C1 segment of cervical spinal cord (tissue), 14 donors: Measurements from ENCODE around the gene URB1.

Source experiments
- DNase-seq, 14 donors: peaks; one replicate each; lab custom pipeline; 2025; lab: John Stamatoyannopoulos, UW

Gene URB1

DNA sequence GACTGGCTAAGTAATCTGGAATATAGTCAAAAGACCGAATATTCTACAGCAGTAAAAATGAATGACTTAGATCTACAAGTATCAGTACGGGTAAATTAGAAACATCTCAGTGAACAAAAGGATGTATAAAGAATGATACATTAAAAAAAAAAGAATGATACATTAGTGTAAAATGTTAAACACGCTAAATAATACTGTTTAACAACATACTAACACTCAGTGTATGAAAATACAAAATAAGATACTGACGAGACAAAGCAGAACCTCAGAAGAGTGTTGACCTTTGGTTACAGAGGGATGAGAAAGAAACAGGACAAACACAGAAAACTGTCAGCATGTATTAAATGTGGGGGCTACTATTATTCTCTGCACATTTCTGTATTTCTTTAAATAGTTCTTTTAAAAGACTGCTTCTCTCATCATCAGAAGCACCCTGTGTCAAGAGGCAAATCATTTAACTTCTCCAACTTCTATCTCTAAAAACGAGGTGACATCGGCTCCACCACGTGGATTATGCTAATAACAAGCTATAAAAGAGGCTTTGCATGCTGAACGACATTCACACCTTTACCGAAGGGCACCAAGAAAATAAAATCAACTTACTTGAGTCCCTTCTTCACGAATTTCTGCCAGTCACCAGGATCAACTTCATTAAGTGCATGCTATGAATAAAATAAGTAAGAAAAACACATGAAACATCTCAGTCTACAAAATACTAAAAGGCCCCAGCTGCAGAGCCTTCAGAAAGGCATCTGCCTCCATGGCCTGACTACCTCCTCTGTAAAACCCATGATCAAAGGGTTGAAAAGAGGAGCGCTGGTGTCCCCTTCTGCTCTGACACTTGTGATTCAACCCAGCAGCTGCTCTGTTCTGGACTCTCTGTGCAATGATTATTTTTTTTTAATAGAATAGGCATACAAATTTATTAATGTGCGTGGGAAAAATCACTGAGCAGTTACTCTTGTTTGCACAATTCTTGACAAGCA lies 51.7 kb downstream of the URB1 start:
- DNase-seq: no peak

DNA sequence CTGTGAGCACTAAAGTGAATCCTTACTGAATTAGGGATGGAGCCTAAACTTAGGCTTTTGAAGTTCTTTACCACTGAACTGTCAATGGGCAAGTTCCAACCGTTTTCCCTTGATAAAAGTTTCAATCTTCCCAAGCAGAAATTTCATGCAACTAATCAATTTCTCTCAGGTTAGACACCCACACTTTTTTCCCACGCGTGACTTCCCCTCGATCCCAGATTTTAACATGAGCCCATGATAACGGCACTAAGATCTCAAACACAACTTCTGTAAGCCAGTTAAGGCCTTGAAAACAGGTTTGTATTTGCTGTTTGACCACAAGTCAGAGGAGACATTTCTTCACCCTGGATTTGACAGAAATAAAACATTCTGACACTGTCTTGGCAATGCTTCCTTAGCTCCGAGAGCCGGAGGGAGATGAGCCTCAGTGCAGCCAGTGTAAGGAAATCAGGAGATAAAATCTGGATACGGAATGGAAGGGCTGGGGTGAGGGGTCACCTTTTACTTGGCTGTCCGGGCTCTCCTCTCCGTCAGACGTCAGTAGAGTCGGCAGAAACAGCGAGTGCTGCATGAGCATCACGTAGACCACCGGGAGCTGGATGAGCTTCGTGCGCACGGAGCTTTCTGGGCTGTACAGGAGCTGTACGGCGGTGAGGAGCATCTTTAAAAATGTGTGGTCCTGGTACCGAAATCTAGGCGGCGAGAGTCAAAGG lies 54.4 kb downstream of the URB1 start:
- no peak for DNase-seq

DNA sequence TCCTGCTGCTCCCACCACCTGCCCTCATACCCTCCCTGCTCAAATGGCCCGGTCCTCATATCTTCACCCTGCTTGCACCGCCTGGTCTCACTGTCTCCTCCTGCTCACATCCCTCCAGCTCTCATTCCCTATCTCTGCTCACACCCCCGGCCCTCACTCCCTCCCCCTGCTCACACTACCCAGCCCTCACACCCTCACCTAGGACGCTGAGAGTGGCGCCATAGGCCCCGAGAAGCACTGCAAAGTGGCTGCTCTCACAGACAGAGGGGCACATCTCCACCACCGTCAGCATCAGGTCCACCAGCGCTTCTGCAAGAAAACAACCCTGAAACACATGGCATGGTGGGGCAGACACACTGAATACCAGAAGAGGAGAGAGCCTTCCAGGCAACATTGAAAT lies 55.6 kb downstream of the URB1 start:
- DNase-seq: no peak

DNA sequence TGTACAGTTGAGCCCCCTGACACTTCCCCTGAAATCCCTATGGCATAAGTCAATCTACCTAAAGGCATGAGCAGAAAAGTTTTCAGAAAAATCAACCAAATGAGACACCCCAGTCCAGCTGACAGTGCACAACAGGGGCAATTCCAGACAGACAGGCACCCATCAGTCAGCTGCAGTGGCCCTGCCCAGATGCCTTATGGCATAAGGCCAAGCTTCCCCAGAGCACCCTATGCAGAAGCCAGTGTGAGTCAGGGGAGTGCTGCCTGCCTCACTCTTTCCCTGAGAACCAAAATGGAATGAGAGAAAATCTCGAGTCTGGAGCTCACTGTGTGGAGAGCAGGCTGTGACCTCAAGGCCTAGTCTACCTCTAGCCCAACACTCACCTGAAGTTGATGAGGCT lies 56.1 kb downstream of the URB1 start:
- DNase-seq: peak in 5 of 14 donors; percentile 23 to 56 (median 32)

DNA sequence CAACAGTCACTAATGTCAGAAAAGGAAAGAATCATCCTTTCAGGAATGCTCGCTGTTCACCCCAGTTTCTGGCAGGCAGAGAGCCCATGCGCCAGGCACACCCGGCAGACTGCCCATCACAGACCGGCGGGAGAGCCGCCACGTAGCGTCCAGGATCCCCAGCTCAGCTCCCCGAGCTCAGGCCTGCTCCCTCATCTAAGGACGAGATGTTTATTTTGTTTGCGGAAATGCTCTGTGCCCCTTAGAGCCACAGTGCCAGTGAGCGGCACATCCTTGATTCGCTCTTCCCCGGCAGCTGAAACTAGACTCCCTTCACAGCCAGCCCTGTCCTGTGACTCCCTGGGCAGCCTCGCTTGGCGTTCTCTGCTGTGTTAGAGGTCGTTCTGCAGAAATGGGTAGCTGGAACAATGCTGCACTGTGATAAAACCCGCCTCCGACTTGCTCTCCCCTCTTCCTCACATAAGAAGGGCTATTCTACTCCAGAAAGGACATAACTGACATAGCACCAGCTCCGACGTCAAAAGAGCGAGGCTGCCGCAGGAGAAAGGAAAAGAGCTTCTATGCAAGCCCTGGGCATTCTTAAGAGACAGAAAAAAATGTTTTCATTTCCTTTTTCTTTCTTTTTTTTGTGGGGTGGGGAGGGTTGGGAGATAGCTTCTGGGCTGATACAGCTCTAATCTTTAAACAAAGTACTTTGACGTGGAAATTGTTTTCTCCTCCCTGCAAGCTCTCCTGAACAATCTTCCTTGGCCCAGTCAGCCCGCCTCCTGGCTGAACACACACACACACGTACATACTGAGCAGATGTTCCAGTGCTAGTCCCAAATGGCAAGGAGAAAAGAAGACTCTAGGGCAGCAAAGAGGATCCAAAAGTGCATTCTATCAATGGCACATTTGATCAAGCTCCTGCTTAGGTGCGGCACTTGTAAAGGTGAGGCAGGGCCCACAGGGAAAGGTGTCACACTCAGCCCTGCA lies 56.9 kb downstream of the URB1 start:
- peak in 12 of 14 donors; percentile 47 to 89 (median 79) for DNase-seq

DNA sequence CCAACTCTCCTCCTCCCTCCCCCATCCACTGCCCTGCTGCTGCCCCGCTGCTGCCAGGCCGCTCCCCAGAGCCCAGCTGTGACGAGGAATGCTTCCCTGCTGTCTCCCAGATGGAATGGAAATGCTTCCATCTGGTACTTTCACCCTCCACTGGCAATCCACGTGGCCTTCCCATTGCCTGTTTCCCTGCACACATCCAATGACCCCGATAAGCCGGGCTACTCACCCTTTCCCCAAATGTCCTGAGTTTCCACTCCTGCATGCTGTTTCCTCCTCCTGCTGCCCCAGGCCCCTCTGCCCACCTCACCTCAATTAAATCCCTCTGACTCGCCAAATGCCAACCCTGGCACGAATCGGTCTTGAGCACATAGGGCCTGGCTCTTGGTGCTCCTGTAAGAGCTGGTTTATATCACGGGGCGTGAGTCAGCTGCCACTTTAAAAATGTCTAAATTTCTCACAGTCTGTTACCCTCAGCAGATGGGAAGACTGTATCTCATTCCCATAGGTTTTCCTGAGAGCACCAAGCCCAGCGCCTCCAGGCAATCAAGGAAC lies 57.8 kb downstream of the URB1 start:
- DNase-seq: peak in 12 of 14 donors; percentile 32 to 90 (median 60)

DNA sequence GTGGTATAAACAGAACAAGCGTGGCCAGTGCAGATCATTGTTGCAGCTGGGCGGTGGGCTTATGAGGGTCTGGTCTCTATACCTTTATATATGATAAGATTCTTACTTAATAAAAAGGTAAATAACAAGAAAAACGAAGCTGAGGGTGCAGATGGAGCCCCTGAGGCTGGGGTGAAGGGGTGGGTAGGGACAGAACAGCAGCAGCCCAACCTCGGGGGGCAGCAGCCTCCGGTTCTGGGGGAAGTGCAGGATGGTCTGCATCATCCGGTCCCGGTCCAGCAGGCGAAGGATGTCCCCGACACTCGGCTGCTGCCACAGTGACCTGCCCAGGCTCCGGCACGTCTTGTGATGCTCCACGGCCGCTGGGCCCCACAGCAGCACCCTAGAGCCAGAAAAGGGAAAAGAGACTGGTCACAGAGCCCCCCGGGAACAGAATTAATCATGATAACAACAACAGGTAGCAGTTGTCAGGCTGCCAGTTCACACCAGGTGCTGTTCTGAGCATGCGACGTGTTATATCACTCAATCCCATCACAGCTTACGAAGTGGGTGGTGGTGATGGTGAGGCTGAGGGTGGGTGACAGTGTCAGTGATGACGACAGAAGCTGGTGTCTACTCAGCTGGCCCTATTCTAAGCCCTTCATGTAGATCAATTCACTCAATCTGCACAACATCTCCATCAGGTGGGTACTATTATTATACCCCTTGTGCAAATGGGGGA lies 58.7 kb downstream of the URB1 start:
- no peak for DNase-seq

DNA sequence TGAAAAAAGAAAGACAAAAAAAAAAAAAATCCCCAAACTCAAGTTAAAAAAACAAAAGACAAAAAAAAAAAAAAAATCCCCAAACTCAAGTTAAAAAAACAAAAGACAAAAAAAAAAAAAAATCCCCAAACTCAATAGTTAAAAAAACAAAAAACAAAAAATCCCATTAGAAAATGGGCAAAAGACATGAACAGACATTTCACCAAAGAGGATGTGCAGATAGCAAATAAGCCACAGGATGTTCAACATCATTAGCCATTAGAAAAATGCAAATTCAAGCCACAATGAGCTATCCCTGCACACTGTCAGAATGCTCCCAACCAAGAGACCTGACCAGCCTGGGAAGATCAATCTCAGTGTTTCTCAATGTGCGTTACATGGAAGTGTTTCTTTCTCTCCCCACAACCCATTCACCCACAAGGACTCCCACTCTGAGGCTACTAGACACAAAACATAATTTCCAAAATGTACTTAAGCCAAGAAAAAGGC lies 60.3 kb downstream of the URB1 start:
- no peak for DNase-seq

DNA sequence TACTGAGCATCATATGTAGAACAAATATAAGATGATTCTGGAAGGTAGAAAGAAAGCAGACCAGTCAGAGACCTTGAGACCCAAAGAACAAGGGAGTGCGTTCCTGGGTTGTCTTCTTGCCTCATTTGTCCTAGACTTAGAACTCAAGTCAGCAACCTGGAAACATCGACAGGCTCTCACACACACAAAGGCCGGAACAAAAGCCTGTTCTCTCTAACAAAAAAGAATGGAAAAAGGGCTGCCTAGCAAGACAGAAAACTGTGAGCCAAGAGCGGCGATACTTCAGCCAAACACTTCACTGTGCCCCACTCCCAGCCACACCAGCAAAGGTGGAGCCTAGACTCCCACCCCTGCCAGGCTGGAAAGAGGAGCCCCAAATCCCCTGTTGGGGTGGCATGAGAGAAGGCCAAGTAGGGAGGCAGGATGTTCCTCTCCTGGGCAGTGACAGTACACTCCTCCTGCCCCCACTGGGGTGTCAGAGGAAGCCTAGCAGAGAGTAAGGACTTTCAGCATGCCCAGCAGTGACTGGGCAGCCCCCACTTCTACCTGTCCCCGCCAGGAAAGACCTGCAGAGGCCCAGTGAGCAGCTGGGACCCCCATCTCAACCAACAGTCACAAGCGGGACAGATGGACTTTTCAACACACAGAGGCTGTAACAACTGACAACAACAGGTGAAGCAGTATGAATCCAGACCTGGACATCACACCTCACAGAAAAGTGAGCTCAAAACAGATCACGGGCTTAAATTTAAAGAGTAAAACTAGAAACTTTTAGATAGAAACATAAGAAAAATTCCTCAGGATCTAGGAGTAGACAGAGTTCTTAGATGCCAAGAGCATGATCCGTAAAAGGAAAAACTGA lies 61.1 kb downstream of the URB1 start:
- peak in 7 of 14 donors; percentile 18 to 70 (median 36) for DNase-seq

DNA sequence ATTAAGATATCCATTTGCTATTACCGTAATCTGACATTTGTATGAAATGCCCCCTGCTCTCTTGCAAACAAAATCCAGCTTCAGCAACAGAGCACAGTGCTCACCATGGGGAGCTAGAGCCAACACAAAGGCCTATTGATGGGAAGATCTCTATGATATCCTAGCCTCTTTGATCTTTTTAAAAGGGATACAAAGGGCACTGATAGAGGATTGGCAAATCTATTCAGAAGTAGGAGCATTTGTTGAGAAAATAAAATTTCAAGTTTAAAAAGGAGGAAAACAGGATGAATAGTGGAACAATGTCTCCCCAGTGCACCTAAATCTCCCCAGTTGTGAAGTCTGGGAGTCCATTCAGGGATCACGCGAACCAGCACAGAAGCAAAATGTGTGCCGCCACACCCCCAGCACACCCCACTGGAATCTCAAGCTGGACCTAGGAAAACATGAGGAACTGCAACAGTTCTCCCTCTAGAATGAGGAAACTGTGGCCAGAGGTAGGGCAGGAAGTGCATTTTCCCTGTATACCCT lies 62.0 kb downstream of the URB1 start:
- peak in 4 of 14 donors; percentile 11 to 48 (median 16) for DNase-seq

DNA sequence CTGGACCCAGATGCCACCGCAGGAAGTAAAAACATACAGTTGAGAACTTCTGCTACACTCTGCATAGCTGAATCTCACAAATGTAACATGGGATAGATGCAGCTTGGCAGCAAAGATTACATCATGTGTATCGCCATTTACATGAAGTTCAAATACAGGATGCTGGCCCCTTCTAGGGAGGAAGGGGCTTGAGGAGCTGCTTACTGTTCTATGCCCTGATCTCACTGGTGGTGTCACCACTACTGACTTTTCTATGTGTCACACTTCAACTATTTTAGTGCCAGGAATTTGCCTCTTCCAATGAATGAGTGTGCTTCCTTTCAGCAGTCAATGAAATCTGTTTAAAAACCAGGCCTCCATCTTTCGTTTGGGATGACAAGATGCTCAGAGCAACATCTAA lies 63.0 kb downstream of the URB1 start:
- DNase-seq: peak in 1 of 14 donors; percentile 52

DNA sequence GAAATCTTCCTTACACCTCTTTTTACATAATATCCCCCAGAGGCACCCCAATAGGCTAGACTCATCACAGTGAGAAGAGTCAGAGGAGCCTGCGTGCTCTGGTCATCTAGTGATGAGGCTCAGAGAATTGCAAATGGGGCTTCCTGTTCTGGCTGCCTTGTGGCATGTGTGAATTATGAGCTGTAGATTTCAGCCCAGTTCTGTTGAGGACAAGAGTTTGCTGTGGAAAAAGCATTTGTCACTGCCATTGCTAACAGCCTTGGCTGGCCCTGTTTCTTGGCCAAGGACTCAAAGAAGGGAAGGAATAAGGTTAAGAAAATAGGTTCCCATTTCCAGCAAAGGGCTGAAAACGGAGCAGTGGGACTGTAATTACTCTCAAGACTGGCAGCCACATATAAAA lies 63.5 kb downstream of the URB1 start:
- peak in 4 of 14 donors; percentile 17 to 52 (median 25) for DNase-seq

DNA sequence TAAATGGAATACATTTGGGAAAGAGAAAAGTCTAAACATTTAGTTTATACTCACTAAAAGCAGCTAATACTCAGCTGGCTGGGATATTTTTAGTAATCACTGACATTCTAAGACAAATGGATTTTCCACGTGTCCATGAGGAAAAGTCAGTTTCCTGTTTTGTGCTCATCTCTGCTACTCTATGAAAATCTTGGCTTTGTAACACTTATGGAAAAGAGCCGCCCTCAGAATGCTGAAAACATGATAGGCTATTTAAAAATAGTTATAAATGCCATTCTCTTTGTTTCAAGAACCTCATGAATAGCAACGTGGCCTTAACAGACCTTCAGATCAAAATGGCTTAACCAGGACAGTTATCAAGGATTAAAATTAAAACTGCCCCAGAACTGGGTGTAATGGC lies 64.2 kb downstream of the URB1 start:
- DNase-seq: no peak

DNA sequence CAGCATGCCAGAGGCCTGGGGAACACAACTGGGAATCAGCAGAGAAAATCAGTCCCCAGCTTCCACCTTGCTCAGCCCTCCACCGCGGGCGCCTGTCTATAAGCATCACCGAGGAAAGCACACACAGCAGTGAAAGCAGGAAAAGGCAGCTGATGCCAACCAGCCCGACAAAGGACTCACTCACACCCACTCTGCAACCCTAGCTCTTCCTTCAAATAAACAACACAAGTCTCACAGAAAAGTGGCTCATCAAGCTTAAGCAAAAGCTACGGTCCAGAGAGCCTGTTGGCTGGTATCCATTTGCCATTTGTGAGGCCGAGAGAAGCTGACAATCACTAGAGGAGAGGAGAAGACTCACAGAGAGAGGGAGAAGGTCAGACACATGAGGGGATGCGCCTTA lies 67.1 kb downstream of the URB1 start:
- peak in 6 of 14 donors; percentile 17 to 45 (median 26) for DNase-seq

DNA sequence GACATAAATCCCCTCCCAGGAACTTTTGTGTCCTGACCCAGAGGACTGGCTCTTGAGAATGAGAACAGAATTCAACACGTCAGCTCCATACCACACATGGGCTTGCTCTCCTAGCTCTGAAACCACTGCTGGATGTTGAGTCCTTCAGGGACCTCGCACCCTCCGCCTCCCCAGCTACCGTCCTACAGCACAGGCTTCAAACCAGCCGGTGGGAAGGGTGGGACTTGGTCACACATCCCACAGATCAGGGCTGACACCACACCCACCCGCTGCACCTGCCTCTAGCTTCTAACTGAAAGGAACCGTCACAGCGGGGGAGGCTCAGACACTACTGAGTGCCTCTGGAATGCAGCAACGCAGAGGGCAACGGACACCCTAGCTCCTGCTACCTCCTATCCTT lies 70.1 kb downstream of the URB1 start:
- no peak for DNase-seq

DNA sequence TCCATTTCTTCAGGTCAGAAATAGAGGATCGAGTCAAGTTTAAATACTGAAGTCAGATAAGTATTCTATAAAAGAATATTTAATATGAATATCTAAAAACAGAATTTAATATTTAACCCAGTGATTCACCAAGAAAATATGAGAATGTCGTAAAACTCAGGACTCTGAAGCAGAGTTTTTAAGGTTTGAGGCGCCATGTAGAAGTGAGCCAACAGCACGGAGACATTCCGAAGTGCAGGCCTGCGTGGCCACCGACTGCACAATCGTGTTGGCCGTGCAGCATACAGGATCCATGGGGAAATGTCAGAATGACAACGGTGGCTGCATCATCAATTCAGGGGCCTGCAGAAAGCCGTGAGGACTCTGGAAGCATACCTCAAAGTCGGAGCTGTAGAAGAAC lies 70.7 kb downstream of the URB1 start:
- DNase-seq: no peak

DNA sequence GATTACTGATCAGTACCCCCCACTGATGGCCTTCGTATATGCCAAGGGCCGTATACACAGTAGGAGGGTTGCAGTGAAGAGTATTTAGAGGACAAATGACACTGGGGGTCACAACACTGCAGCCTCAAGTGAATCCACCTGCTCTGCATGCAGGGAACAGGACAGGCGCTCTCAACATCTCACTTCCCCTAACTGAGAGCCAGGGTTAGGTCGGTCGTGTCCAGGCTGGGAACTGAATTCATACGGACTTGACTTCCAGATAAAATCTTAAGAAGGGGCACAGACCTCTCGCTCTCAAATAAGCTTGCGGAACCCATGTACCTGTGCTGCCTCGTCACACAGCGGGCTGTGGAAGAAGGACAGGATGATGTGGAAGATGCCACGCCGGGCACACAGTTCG lies 71.3 kb downstream of the URB1 start:
- DNase-seq: no peak

DNA sequence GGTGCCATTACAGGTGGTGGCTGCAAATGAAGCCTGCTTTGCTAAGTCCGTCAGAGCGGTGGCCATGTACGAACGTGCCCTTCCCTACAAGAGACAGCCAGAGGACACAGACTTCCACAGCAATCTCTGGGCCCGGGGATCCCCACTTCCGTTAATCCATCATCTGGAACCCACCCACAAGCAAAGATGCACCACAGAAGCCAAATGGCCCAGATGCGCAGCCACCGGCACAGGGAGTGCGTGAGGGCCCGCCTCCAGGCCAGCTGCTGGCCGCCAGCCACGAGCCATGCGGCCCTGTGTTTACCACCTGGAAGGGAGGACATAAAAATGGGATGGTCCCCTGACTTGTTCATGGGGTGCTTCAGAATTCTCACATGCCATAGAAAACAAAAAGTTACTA lies 72.1 kb downstream of the URB1 start:
- no peak for DNase-seq

DNA sequence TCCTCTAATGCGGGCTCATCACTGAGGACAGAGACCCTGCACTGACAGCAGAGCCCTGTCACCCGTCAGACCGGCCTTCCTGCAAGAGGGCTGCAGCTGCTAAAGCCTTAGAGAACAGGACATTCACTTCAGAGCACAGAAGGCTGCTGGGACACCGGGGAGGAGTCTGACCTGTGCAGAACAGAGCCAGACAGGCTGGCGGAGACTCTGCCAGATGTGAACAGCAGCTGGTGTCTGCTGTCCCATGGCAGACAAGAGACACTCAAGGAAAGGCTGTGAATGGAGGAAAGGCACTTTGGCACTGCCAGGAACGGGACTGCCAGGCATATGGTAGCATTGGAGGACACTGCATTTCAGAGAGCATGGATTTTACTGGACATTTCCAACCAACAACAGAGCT lies 72.8 kb downstream of the URB1 start:
- DNase-seq: peak in 1 of 14 donors; percentile 15
